ENCODE results near the gene CMSS1.

Gene CMSS1

GRCh38 chr3:99875581-99875928 lies 57.9 kb downstream of the CMSS1 start:
- DNase-seq (ENCODE audit: low spot score) = no peak

GRCh38 chr3:99875929-99876841 lies 58.5 kb downstream of the CMSS1 start:
- DNase-seq (ENCODE audit: low spot score) = peak; percentile 57

- no peak for DNase-seq (ENCODE audit: low spot score)
These were observed 59.4 kb downstream of the CMSS1 start for GRCh38 chr3:99877031-99877579.

- no peak for DNase-seq (ENCODE audit: low spot score)
These were observed 60.3 kb downstream of the CMSS1 start for GRCh38 chr3:99878005-99878404.

- DNase-seq (ENCODE audit: low spot score) = no peak
These were observed 61.6 kb downstream of the CMSS1 start for GRCh38 chr3:99879275-99879674.

GRCh38 chr3:99881121-99881524 lies 63.5 kb downstream of the CMSS1 start:
- DNase-seq (ENCODE audit: low spot score) = no peak

GRCh38 chr3:99882436-99883137 lies 64.9 kb downstream of the CMSS1 start:
- DNase-seq (ENCODE audit: low spot score) = no peak

- no peak for DNase-seq (ENCODE audit: low spot score)
These were observed 65.4 kb downstream of the CMSS1 start for GRCh38 chr3:99883138-99883461.

GRCh38 chr3:99883693-99884092 lies 66.0 kb downstream of the CMSS1 start:
- no peak for DNase-seq (ENCODE audit: low spot score)

- peak; percentile 30 for DNase-seq (ENCODE audit: low spot score)
These were observed 66.8 kb downstream of the CMSS1 start for GRCh38 chr3:99884484-99884883.

GRCh38 chr3:99885085-99885484 lies 67.4 kb downstream of the CMSS1 start:
- DNase-seq (ENCODE audit: low spot score) = no peak

- no peak for DNase-seq (ENCODE audit: low spot score)
These were observed 68.2 kb downstream of the CMSS1 start for GRCh38 chr3:99885851-99886250.

- DNase-seq (ENCODE audit: low spot score) = no peak
These were observed 74.1 kb downstream of the CMSS1 start for GRCh38 chr3:99891610-99892285.

GRCh38 chr3:99892332-99892731 lies 74.7 kb downstream of the CMSS1 start:
- DNase-seq (ENCODE audit: low spot score) = no peak

GRCh38 chr3:99895131-99895696 lies 77.6 kb downstream of the CMSS1 start:
- no peak for DNase-seq (ENCODE audit: low spot score)

- DNase-seq (ENCODE audit: low spot score) = no peak
These were observed 78.2 kb downstream of the CMSS1 start for GRCh38 chr3:99895703-99896441.

- no peak for DNase-seq (ENCODE audit: low spot score)
These were observed 78.8 kb downstream of the CMSS1 start for GRCh38 chr3:99896482-99896881.

GRCh38 chr3:99899603-99900002 lies 81.9 kb downstream of the CMSS1 start:
- DNase-seq (ENCODE audit: low spot score) = no peak

GRCh38 chr3:99900248-99900647 lies 82.6 kb downstream of the CMSS1 start:
- no peak for DNase-seq (ENCODE audit: low spot score)

- peak; percentile 17 for DNase-seq (ENCODE audit: low spot score)
These were observed 83.7 kb downstream of the CMSS1 start for GRCh38 chr3:99901200-99901926.

GRCh38 chr3:99902091-99902490 lies 84.4 kb downstream of the CMSS1 start:
- DNase-seq (ENCODE audit: low spot score) = no peak
